K562 (cell line): ENCODE measurements around the gene MRGPRF. TPM values are rescaled to one million over a fixed set of nuclear protein-coding genes. Genes with fewer than 3 reads are reported as not detected.

Experiments
- ATF7 ChIP-seq: fragments of 450-650 bp; IDR thresholded peaks from 2 replicates; pipeline ENCODE4 v1.7.1; 2014; ENCODE audit warnings: mild to moderate bottlenecking, moderate library complexity
- BRF1 ChIP-seq: IDR thresholded peaks from 3 replicates; pipeline ENCODE4 v1.6.1; 2011; ENCODE audit warnings: borderline replicate concordance, mild to moderate bottlenecking; ENCODE audit not compliant: insufficient read length; ENCODE audit errors: extremely low read depth
- CUX1 ChIP-seq: fragments of 200-800 bp; sonication (Bioruptor generic); IDR thresholded peaks from 2 replicates; pipeline ENCODE4 v1.6.1; 2016; ENCODE audit warnings: missing genetic modification characterization, missing compliant biosample characterization
- E2F4 ChIP-seq: sonication (generic); formaldehyde crosslinking; IDR thresholded peaks from 2 replicates; pipeline ENCODE4 v1.8.0; 2022; ENCODE audit warnings: mild to moderate bottlenecking, low read depth, missing genetic modification reagents
- HNRNPL ChIP-seq: fragments of 200-400 bp; formaldehyde crosslinking; IDR thresholded peaks from 2 replicates; pipeline ENCODE4 v1.6.1; 2017; ENCODE audit warnings: low read depth, mild to moderate bottlenecking, low read length
- HNRNPLL ChIP-seq: fragments of 200-400 bp; formaldehyde crosslinking; IDR thresholded peaks from 2 replicates; pipeline ENCODE4 v1.6.1; 2017; ENCODE audit warnings: low read length, low read depth, mild to moderate bottlenecking; ENCODE audit not compliant: poor library complexity, severe bottlenecking
- IFI16 ChIP-seq: fragments of 250-450 bp; sonication (Bioruptor Pico); IDR thresholded peaks from 2 replicates; pipeline ENCODE4 v2.1.2; 2022; ENCODE audit warnings: mild to moderate bottlenecking, inconsistent platforms
- MAZ ChIP-seq, 2 experiments: fragments of 450-650 bp in 1 of 2; sonication (generic) in 1 of 2; formaldehyde crosslinking; IDR thresholded peaks in 1 of 2; conservative IDR thresholded peaks in 1 of 2; 2 replicates each; pipeline versions ENCODE4 v1.4.0 to v1.5.0; 2020; ENCODE audit warnings: mild to moderate bottlenecking in 1 of 2, missing genetic modification reagents in 1 of 2
- MBD1 ChIP-seq: fragments of 250-450 bp; sonication (Bioruptor Pico); IDR thresholded peaks from 2 replicates; pipeline ENCODE4 v1.8.0; 2022; ENCODE audit warnings: inconsistent platforms
- MEIS2 ChIP-seq: fragments of 450-650 bp; IDR thresholded peaks from 2 replicates; pipeline ENCODE4 v1.6.1; 2014; ENCODE audit warnings: mild to moderate bottlenecking; ENCODE audit not compliant: partially characterized antibody
- RBM14 ChIP-seq: fragments of 200-400 bp; formaldehyde crosslinking; IDR thresholded peaks from 2 replicates; pipeline ENCODE4 v1.6.1; 2018; ENCODE audit warnings: low read depth, mild to moderate bottlenecking, low read length, moderate library complexity, borderline replicate concordance; ENCODE audit not compliant: insufficient read depth
- SMARCE1 ChIP-seq: fragments of 450-650 bp; IDR thresholded peaks from 2 replicates; pipeline ENCODE4 v1.7.1; 2016; ENCODE audit warnings: mild to moderate bottlenecking
- STAG1 ChIP-seq: sonication (generic); formaldehyde crosslinking; IDR thresholded peaks from 2 replicates; pipeline ENCODE4 v1.5.0; 2020; ENCODE audit warnings: missing genetic modification reagents, borderline replicate concordance
- XRCC4 ChIP-seq: IDR thresholded peaks from one replicate; pipeline ENCODE4 v1.6.1; 2011; ENCODE audit not compliant: insufficient read depth, insufficient read length; ENCODE audit errors: extremely low read depth
- ZFP30 ChIP-seq: fragments of 250-450 bp; sonication (Bioruptor Pico); IDR thresholded peaks from 2 replicates; pipeline ENCODE4 v1.8.0; 2022; ENCODE audit warnings: moderate library complexity, mild to moderate bottlenecking, inconsistent platforms, borderline replicate concordance
- ZNF12 ChIP-seq: sonication (generic); formaldehyde crosslinking; IDR thresholded peaks from 2 replicates; pipeline ENCODE4 v1.4.0; 2020; ENCODE audit warnings: mild to moderate bottlenecking, missing genetic modification reagents
- ZNF212 ChIP-seq: fragments of 450-650 bp; formaldehyde crosslinking; IDR thresholded peaks from 2 replicates; pipeline ENCODE4 v1.4.0; 2020; ENCODE audit warnings: mild to moderate bottlenecking
- polyA plus RNA-seq, 8 experiments: library from polyadenylated mRNA; depleted of rRNA in 4 of 8; stranded (reverse) in 5 of 8; unstranded in 3 of 8; fragments of >200 nt; fragmentation: Nextera tagmentation in 2 of 8; fragmentation: Illumina TruSeq in 1 of 8; extraction: Ambion mirVana in 2 of 8; extraction: Trizol in 1 of 8; gene quantifications; 2 replicates each; pipeline versions ENCODE4 v1.2.1 to v1.2.3, GENCODE V29; 2011 to 2014; ENCODE audit warnings: inconsistent platforms in 1 of 8, missing spikeins in 1 of 8
- total RNA-seq, 7 experiments: library from RNA; depleted of rRNA in 6 of 7; stranded (reverse); fragments of >200 nt in 6 of 7; fragmentation: Illumina TruSeq in 2 of 7; extraction: Trizol in 2 of 7; gene quantifications; 2 replicates each; pipeline versions ENCODE4 v1.2.1 to v1.2.3, GENCODE V29; 2011 to 2021; ENCODE audit warnings: low replicate concordance in 1 of 7

MRGPRF gene
- total and polyA plus RNA-seq, 9 of the 15 experiments (the other 6 are each of a cell fraction or from before 2014, with no cell fraction given) = not detected

- TF ChIP-seq CUX1 (CRISPR knock-in tag) = no peak
- no peak for TF ChIP-seq MAZ (CRISPR knock-in tag; conservative IDR thresholded peaks at IDR 0.05 in 1 of 2, IDR thresholded peaks at IDR 0.05 in 1 of 2)
- no peak for TF ChIP-seq ZFP30 (CRISPR knock-in tag)
- no peak for TF ChIP-seq IFI16 (CRISPR knock-in tag)
- TF ChIP-seq MEIS2 = no peak
- TF ChIP-seq HNRNPLL = no peak
- TF ChIP-seq ATF7 = no peak
- TF ChIP-seq HNRNPL = no peak
- no peak for TF ChIP-seq ZNF212
- TF ChIP-seq STAG1 (CRISPR knock-in tag) = no peak
- TF ChIP-seq RBM14 = no peak
- TF ChIP-seq ZNF12 (CRISPR knock-in tag) = no peak
- TF ChIP-seq BRF1 = no peak
- no peak for TF ChIP-seq XRCC4
- no peak for TF ChIP-seq SMARCE1
- TF ChIP-seq MBD1 = no peak
- TF ChIP-seq E2F4 = no peak
These were observed 38.4 kb downstream of the MRGPRF start (continued) for GRCh38 chr11:68974421-68975194.
